OCI-M2 (cell line): ENCODE data around the gene TRUB1.

Experiments
- DNase-seq: peaks from one replicate; lab custom pipeline; 2025; ENCODE audit not compliant: unreplicated experiment; lab: John Stamatoyannopoulos, UW

The TRUB1 gene

DNA sequence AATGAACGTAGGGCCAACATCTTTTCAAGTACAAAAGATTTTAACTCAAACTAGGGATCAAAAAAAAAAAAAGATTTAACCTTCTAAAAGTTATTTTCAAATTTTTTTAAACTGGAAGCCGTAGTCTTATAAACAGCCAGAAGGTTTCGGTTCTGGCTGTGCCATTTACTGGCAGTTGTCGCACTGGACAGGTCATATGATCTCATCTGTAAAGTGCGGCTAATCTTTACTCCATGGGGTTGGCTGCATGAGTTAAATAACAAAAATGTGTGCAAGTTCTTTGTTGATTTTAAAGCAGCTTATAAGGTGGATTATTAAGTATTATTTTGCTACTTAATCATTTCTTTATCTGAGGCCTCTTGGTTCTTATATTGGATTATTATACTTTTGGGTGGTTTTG, 36.6 kb downstream of the TRUB1 start:
- no peak for DNase-seq

GRCh38 chr10:114975091-114975490, 37.1 kb downstream of the TRUB1 start:
- no peak for DNase-seq

DNA sequence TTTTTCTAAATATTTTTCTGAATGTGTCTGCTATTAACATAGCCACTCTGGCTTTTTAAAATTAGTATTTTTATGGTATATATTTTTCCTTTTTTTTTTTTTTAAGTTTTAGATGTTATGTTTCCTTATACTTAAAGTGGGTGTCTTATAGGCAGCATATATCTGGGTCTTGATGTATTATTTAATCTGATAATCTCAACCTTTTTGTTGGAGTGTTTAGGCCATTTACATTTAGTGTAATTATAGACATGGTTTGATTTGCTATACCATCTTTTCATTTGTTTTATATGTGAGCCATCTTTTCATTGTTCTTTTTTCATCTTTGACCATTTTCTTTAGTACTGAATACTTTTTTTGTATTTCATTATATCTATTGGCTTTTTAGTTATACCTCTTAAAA, 45.0 kb downstream of the TRUB1 start:
- no peak for DNase-seq

DNA sequence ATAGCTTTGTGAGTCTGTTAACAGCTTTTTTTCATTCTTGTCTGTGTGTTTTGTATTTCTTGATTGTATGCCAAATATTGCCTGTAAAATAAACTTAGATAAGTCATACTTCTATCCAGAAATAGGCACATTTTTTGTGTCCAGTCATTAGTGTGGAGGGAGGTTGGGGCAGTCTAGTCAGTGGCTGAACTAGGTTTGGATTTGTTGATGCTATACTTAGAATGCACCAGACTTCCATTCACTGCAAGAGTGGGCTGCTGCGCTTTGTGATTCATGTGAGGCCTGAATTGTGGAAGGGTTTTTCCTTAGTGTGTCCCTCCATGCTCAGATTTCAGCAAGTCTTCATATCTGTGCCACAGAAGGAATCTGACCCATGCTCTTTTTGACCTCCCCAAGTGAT, 50.0 kb downstream of the TRUB1 start:
- DNase-seq: no peak

DNA sequence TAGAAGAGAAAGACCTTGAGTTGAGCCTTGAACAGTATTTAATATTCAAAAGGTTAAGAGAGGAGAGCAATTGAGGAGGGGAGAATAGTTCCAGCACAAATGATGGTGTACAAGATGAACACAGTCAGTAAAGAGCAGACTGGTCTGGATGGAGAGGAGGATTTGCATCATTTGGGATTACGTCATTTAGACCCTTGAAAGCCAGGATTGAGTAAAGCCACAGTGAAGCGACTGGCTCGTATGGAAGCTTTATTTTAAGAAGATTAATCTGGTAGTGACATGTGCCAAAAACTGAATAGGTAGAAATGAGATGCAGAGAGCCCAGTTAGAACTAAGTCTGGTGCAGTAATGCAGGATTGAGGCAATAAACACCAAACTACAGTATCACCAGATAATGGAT, 52.6 kb downstream of the TRUB1 start:
- DNase-seq: no peak

GRCh38 chr10:114990991-114991390, 53.0 kb downstream of the TRUB1 start:
- DNase-seq: no peak

DNA sequence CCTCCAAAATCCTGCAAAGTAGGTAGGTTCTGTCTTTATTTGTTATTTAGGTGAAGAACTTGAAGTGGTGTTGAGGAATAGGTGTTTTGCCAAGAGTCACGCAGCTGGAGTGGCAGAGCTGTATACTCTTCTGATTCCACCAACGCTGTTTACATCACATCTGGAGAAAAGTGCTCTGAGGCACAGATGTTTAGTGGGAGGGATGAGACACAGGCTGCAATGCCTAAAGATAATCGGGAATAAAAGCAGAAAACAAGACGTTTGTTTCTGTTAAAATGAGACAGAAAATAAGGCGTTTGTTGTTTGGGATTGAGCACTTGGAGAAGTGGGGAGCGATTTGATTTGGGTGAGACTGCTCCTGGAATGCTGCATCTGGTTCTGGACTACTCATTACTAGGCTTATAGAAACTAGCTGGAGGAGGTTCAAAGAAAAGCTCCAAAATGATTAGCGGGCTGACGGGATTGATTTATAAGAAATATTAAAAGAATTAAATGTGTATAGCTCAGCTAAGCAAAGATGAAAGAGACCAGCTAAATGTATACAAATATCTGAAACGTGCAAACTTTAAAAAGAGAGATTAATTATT, 54.3 kb downstream of the TRUB1 start:
- no peak for DNase-seq

DNA sequence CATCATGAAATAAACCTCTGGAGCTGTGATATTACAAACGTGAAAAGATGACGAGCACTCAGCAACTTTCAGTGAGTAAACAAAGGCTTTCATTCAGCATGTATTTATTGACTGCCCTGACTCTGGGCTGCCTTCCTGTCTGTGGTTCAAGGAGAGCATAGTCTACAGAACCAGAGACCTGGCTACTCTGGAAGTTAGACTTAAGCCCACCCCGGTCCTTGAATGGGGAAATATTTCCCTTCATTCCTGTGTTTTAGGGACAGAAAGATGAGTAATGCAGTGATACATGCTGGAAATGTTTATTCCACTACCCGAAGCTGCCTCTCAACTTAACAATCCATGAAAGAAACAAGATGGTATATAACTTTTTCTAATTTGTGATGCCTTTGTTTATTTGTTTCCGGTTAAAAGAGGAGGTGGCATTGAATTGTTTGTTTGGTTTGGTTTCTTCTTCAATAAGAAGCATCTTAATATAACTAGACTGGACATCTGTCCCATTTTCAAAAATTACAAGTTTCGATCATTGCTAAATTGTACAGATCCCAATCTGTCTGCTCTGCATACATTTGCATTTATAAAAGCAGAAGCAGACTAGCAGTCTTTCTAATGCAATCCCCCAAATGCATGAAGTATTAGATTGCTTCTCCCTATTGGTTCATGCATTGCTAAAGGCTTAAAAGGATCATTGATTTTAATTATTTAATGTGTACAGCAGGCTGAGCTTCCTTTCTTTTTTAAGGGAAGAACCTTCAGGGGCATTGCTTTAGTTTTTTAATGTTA, 57.7 kb downstream of the TRUB1 start:
- DNase-seq: no peak

GRCh38 chr10:114996542-114996941, 58.5 kb downstream of the TRUB1 start:
- no peak for DNase-seq

DNA sequence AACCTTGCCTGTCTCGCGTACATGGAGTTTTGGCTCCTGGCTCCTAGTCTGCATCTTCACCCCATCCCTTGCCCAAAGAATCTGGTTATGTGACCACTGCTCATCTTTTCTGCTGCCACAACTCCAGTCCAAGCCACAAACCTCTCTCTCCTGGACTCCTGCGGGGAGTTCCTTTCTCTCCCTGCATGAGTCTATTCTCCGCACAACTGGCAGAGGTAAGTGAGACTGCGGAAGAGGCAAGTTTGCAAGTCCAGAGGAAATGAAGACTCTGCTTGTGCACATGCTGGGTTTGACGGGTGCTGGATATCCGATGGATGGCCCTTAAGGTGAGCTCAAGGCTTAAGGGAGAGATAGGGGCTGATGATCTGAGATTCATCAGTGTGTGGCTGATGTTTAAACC, 61.0 kb downstream of the TRUB1 start:
- DNase-seq: no peak

DNA sequence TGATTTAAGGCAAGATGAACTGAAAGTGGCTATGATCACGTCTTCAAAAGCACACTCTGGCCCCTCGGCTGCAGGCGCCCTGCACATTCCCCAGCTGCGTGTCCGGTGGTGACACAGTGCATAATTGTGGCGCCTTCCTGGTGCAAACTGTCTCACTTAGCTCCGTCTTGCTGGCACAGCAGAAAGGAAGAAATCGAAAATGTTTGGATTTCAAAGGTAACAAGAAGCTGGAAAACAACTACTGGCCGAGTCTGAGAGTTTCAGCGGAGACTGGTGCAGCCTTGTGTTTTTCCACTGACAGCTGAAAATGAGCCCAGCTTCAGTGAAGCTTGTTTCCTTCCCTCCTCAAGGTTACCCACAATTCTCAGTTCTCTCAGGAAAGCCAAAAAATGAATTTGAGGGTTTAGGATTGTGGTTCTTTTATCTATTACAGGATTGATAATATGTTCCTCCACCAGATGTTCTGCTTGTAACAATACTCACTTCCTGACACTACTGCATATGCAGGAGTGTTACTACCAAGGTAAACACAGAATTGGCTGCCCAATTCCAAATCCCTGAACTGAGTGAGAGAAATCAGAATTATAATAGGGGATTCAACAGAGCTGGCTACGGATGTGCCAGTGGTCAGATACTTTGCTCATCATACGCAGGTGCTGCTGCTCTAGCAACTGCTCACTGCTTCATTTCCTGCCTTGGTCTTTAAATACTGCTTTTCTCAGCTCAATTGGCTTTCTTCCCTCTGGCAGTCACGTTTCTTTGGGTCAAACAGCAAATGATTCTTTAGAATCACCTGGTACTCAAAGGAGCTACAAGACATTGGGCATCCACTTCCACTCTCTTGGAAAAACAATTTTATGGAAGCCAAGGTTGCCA, 63.7 kb downstream of the TRUB1 start:
- no peak for DNase-seq

- DNase-seq: no peak
Measured at GRCh38 chr10:115003396-115003795, 65.4 kb downstream of the TRUB1 start.

DNA sequence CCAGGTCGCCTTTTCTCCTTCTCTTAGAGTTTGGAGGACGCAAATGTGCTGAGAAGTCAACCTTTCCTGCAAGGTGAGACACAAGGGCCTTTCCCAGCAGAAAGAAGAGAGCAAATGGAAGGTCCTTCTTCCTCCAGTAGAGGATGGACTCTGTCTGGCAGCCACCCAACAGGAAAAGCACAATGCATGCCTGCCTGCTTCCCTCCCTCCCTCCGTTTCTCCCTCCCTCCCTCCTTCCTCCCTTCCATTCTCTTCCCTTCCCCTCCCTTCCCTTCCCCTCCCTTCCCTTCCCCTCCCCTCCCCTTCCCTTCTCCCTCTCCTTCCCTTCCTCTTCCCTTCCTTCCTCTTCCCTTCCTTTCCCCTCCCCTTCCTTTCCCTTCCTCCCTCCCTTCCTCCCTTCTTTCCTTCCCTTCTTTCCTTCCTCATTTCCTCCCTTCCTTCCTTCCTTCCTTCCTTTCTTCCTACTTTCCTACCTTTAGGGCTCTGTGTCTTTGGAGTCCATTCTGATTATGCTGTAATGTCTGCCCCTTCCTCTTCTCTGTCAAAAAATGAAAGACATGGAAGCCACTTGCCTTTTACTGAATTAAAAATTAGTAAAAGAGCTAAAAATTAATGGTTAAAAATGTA, 66.4 kb downstream of the TRUB1 start:
- no peak for DNase-seq

DNA sequence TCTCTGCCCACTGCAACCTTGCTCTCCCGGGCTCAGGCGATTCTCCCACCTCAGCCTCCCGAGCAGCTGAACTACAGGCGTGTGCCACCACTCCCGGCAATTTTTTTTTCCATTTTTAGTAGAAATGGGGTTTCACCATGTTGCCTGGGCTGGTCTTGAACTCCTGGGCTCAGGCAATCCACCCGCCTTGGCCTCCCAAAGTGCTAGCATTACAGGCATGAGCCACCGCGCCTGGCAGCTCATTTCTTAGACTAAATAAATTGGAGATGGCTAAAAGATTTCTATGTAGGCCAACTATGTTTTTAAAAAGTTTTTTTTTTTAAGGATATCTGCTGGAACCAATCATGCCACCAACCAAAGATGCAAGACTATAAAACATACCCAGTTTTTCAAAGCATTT, 67.8 kb downstream of the TRUB1 start:
- no peak for DNase-seq

DNA sequence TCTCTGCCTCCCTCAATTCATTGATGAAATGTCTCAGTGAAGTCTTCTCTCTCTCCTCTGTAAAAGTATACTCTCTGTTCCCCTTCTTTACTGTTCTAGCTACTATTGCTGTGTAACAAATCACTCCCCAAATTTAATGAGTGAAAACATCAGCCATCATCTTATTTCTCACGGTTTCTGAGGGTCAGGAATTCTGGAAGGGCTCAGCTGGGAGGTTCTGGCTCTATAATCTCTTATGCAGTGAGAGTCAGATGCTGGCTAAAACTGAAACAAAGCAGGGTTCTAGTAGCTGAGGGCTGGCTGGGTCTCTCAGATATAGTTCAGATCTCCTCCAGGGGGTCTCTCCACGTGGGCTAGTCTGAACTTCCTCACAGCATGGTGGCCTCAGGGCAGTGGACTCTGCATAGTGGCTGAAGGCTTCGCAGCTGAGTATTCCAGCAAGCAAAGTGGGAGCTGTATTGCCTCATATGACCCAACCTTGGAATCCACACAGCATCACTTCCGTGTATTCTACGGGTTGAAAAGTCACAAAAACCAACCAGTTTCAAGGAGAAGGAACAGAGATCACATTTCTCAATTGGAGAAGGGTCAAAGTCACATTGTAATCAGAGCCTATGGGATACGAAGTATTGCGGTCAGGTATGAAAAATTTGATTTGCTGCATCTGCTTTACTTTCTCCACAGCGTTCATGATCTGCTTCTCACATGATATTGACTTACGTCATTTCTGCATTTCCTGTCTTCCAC, 80.4 kb downstream of the TRUB1 start:
- DNase-seq: no peak

DNA sequence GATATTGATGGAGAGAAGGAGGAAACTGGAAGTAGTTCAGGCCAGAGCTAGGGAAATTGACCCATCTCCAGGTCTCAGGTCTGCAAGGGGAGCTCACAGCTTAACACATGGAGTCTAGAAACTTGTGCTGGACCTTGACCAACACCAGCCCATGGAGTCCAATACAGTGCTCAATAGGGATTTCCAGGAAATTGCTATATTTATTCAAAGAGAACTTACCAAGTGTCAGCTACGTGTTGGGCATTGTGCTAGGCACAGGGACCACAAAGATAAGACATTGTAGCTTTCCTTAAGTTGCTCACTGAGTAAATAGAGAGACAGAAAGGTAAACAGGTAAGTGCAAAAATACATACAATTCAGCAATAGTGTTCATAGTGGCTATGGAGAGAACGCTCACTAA, 82.5 kb downstream of the TRUB1 start:
- no peak for DNase-seq

DNA sequence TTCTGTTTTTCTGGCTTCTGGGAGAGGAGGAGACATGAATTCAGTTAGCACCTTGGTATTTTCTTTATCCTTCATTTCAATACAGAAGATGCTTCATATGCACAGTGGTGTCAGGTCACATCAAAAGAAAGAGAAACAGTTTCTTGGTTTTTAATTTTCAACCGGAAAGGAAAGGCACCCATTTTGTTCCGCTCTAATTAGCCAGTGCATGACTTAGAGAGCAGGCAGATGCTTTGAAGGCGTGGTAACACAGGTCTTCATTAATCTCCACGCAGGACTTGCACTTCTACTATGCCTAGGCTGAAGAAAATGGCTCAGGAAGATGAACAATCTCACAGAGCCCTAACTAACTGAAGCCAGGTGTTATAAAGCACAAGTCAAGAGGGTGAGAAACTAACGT, 84.7 kb downstream of the TRUB1 start:
- no peak for DNase-seq

DNA sequence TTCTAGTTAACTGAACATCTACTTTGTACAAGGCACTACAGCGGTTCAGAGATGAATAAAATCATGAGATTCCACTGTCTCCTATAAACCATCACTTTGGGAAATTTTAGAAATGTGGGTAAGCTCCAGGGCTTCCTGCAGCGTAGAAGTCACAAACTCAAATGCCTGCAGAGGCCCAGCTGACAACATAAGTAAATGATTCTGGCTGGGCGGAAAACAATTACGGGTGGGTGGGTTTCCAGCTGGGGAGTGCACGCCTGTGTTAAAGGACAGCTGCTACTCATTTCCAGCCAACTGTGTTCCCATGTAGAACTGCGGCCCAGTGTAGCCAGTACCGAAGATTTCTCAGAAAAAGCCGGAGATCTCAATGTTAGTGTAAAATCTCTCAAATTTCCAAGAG, 85.7 kb downstream of the TRUB1 start:
- DNase-seq: no peak

DNA sequence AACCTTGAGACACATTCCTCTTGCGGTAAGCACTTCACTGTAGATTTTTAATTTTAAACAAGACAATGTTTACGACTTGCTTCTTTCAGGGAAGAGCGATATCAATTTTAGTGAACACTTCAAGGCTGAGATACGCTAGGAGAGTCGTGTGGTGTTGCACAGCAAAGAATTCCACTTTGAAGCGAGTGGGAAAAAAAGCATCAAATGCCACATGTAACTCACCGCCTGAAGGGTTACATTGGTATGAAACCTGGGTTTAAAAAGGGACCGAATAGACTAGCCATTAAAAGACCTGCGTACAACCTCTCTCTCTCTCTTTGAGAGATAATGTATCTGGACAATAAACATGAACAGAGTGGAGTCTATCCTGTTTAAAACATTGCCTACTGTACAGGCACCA, 86.4 kb downstream of the TRUB1 start:
- DNase-seq: no peak

GRCh38 chr10:115026056-115026745, 88.2 kb downstream of the TRUB1 start:
- no peak for DNase-seq
